ENCODE measurements around the gene DNM3.

Gene DNM3

GRCh38 chr1:172105230-172105629, 263.9 kb downstream of the DNM3 start:
- DNase-seq = no peak
- no peak overlapping the region for H3K27ac Mint-ChIP-seq
- H3K27me3 Mint-ChIP-seq (ENCODE audit: low read depth, poor library complexity) = no peaks in the 10 kb centered on the region
- H3K4me1 Mint-ChIP-seq = peaks cover 7% of the 10 kb centered on the region
- TF ChIP-seq CTCF (IDR thresholded peaks at IDR 0.05) = no peak
- no peaks in the 10 kb centered on the region for H3K9me3 Mint-ChIP-seq
- no peak overlapping the region for H3K4me3 Mint-ChIP-seq
- H3K36me3 Mint-ChIP-seq (ENCODE audit: low read depth) = no peaks in the 10 kb centered on the region

DNA sequence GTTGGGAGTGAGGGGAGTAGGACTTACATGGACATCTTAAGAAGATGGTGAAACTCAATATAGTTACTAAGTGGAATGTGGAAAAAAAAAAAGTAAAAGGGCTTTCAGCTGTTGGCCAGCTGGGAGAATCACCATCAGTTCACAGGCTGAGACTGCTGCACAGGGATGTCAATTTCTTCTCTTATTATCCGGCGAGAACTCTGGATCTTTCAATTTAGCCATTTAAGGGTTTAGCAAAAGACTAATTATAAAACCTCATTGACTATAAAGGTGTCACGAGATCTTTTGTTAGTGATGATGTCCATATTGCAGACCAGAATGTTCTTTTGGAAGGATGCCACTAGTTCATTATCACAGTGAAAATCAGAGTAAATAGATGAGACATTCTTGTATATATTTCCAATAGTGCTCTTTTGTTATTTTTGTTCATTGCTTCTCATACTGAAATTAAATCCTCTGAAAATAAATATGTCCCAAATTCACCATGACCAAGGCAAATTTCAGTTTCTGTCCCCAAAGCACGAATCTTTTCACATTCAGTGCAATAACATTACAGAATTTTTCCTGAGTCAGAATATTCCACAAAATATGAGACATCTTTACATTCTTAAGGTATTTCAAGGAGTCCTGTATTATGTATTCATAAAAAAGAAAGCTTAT, 266.1 kb downstream of the DNM3 start:
- DNase-seq = no peak
- H3K36me3 Mint-ChIP-seq (ENCODE audit: low read depth) = no peaks in the 10 kb centered on the region
- no peak for TF ChIP-seq CTCF (IDR thresholded peaks at IDR 0.05)
- peaks cover 7% of the 10 kb centered on the region for H3K4me1 Mint-ChIP-seq
- H3K27ac Mint-ChIP-seq = no peak overlapping the region
- H3K9me3 Mint-ChIP-seq = no peaks in the 10 kb centered on the region
- H3K27me3 Mint-ChIP-seq (ENCODE audit: low read depth, poor library complexity) = no peaks in the 10 kb centered on the region
- no peak overlapping the region for H3K4me3 Mint-ChIP-seq

- no peak overlapping the region for H3K4me3 Mint-ChIP-seq
- H3K9me3 Mint-ChIP-seq = no peaks in the 10 kb centered on the region
- DNase-seq = no peak
- no peak for TF ChIP-seq CTCF (IDR thresholded peaks at IDR 0.05)
- H3K36me3 Mint-ChIP-seq (ENCODE audit: low read depth) = no peaks in the 10 kb centered on the region
- peaks cover 7% of the 10 kb centered on the region for H3K4me1 Mint-ChIP-seq
- H3K27ac Mint-ChIP-seq = no peak overlapping the region
- H3K27me3 Mint-ChIP-seq (ENCODE audit: low read depth, poor library complexity) = no peaks in the 10 kb centered on the region
These were observed 267.0 kb downstream of the DNM3 start for GRCh38 chr1:172108161-172108893.

GRCh38 chr1:172109359-172109758, 268.1 kb downstream of the DNM3 start:
- Mint-ChIP-seq H3K9me3 (no peaks in the 10 kb centered on the region), H3K4me1 (peaks cover 12% of the 10 kb centered on the region), H3K27me3 (ENCODE audit: low read depth, poor library complexity) (no peaks in the 10 kb centered on the region), H3K4me3 (no peak overlapping the region), H3K27ac (no peak overlapping the region), H3K36me3 (ENCODE audit: low read depth) (no peaks in the 10 kb centered on the region)
- no peak for TF ChIP-seq CTCF (IDR thresholded peaks at IDR 0.05)
- DNase-seq = no peak

DNA sequence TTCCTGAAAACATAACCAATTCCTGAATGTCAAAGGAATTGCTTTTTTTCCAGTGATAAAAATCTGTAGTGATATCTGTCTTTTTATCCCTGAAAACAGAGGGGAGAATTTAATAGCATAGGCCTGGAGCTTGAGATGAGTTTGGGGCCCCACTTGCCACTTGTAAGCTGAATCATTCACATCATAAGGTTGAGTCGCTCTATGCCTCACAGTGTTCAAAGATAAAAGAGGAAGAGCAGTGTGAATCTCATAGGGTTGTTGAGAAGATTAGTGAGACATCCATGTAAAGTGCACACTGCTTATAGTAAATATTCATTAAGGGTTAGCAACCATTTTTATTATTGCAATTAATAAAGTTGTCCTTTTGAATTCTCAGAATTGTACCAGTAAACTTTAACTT, 271.3 kb downstream of the DNM3 start:
- Mint-ChIP-seq H3K4me3 (no peak overlapping the region), H3K9me3 (peaks cover 2% of the 10 kb centered on the region), H3K36me3 (ENCODE audit: low read depth) (no peaks in the 10 kb centered on the region), H3K4me1 (peaks cover 18% of the 10 kb centered on the region), H3K27ac (no peak overlapping the region), H3K27me3 (ENCODE audit: low read depth, poor library complexity) (peaks cover 3% of the 10 kb centered on the region)
- no peak for TF ChIP-seq CTCF (IDR thresholded peaks at IDR 0.05)
- DNase-seq = no peak

- TF ChIP-seq CTCF (IDR thresholded peaks at IDR 0.05) = no peak
- Mint-ChIP-seq H3K4me1 (peaks cover 20% of the 10 kb centered on the region), H3K36me3 (ENCODE audit: low read depth) (peaks cover 5% of the 10 kb centered on the region), H3K27me3 (ENCODE audit: low read depth, poor library complexity) (peaks cover 3% of the 10 kb centered on the region), H3K9me3 (peaks cover 7% of the 10 kb centered on the region), H3K4me3 (no peak overlapping the region), H3K27ac (no peak overlapping the region)
- DNase-seq = no peak
These were observed 276.5 kb downstream of the DNM3 start for GRCh38 chr1:172117800-172118199.
